ENCODE data around the gene NAT8.
"Not testable (repeated sequence)": the region's sequence is repeated elsewhere in the genome, so short reads cannot be mapped to it uniquely, and the experiment has no call there.

DNA sequence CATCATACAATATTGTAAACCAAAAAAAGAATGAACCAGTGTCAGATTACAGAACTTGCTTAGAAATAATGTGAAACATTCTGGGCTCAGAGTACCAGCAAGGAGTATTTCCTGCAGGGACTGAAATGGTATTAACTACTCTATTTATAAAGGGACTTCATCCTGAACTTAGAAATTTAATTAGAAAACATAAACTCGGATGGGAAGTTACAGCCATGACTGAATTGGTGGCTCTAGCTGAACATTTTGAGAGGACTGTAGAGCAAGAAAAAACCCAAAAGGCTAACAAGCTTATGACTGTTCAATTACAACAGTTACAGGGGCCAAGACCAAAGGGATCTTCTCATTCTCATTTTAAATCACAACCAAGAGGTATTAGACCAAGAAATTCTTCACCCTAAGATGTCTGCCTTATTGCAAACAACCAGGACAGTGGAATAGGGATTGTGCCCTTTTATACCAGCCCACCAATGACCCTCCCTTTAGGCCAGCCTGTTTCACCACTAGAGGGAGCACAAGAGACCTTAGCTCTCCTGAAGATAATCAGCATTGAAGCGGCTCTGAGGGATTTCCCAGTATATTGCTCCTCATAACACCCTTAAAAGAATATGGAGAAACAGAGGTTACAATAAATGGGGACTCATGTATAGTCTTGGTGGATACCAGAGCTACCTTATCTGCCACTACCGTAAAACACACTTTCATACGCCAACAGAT lies 48.3 kb upstream of the NAT8 start:
- not testable (repeated sequence) for TF ChIP-seq EP300, POLR2A (IDR thresholded peaks at IDR 0.05)

All from suprapubic skin (tissue), 2 donors.